ENCODE data around the gene SPEM3.
A peak's percentile ranks its signal among the peaks of the same experiment; 100 is the strongest.

- TF ChIP-seq CTCF (IDR thresholded peaks at IDR 0.05 in 8 of 11, conservative IDR thresholded peaks at IDR 0.05 in 3 of 11) (no peak), POLR2AphosphoS5 (IDR thresholded peaks at IDR 0.05) (peak in 1 of 3 donors; percentile 64)
Measured at GRCh38 chr17:7391307-7391706, 37.4 kb upstream of the SPEM3 start.

Measured in spleen (tissue), 7 donors.